CD1c-positive myeloid dendritic cell (primary cell): Measurements from ENCODE around the gene MXD4.
A peak's percentile ranks its signal among the peaks of the same experiment; 100 is the strongest.

Experiments used
- DNase-seq: peaks from one replicate; pipeline ENCODE4 v3.0.0-alpha.2; 2016; ENCODE audit errors: extremely low spot score

MXD4 gene

GRCh38 chr4:2291705-2292645 is 30.1 kb upstream of the MXD4 start:
- DNase-seq = no peak

DNA sequence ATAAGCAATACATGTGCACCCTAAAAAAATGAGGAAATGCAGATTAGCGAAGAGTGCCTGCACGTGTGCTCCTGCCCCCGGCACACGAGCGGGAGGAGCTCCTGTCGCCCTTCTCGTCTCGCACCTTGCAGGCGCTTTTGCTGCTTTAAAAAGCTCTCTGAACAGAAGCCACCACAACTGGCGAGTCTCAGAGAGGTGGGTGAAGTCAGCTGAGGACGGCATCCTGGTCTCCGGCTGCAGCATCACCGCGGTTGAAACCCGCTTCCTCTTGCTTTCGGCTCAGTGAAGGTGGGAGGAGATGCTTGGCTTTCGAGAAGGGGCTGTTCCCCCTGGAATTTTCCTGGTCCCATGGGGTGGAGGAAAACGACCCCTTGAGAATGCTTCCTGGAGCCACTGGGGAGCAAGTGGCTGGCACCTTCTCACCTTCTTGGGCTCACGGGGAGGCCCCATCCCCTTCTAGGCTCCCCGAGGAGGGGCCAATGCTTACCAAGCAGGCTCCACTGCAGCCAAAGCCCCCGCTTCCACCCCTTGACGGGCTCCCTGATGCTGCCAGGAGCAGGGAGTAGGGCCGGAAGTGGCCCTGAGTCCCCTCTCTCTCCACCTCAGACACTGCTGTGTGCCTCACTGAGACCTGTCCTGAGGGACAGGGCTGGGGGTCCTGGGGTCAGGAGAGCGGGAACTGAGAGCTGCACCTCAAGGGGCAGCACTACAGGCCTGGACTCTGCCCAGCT is 29.2 kb upstream of the MXD4 start:
- peak; percentile 65 for DNase-seq

GRCh38 chr4:2290488-2290887 is 28.6 kb upstream of the MXD4 start:
- DNase-seq = no peak

- DNase-seq = no peak
Measured at GRCh38 chr4:2289955-2290333, 28.0 kb upstream of the MXD4 start.

DNA sequence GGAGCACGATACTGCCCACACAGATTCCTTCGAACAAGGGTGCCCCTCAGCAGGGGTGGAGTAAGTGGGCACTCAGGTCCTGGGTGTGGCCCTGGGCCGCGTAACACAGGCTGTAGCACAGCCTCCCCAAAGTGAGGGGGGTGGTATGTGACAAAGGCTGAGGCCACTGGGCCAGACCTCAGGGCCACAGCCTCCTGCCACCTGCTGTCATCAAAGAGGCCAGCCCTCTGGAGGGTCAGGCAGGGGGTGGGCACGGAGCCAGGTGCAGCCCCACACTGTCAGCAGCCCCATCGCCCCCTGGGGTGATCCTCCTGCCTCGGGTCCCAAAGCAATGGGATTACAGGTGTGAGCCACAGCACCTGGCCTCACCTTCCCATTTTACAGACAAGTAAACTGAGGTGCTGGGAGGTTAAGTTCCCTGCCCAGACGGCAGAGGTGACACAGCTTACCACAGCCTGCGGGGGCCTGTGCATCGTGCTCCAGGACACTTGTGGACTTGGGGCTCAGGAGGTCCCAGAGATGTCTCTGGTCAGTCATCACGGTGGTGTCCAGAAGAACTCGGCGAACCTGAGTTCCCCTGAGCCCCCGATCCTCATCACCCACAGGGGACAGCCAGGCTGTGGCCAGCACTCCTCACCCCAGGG is 27.5 kb upstream of the MXD4 start:
- no peak for DNase-seq

DNA sequence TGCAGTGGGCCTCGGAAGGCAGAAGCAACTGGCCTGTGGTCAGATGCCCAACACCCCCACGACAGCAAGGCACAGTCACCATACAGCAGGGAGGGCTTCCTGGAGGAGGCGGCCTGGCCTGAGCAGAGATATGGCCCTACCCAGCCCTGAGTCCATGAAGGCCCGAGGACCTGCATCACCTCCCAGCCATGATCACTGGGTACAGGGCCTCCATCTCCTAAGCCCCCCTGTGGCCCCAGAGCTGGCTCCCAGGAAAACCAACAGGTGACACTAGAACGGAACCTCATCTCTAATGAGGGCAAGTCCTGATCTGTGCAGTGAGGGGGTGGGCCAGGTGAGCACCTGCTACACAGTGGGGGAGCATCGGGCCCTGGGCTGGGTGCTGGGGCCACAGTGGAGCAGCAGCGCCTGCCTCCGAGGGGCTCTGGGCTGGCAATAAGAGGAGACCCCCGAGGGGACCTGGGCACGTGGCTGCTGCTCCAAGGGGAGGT is 26.2 kb upstream of the MXD4 start:
- DNase-seq = no peak

GRCh38 chr4:2287594-2287915 is 25.6 kb upstream of the MXD4 start:
- DNase-seq = no peak

DNA sequence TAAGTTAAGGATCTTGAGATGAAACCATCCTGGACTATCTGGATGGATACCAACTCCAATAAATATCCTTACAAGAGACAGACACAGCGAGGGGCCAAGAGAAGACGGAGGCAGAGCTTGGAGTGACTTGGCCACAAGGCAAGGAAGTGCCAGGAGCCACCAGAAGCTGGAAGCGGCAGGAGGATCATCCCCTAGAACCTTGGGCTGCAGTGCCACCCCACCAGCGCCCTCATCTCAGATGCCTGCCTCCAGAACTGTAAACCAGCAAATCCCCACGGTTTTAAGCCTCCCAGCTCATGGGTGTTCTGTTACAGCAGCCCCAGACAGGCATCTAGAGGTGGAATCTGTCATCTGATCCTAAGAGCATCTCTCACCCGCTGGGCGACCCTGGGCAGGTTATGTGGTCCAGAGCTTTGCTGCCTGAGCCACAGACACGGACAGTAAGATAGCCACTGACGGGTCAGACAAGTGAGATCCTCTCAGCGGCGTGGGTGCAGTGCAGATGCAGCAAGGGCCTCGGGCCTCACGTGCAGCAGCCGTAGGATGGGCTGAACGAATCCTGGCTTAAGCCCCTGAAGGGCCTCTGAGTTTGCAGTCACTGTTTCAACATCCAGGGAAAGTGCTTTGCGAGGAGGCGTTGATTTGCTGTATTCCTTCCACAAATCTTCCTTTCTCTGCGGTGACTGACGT is 25.1 kb upstream of the MXD4 start:
- DNase-seq = no peak

- no peak for DNase-seq
Measured at GRCh38 chr4:2285613-2286381, 23.9 kb upstream of the MXD4 start.

DNA sequence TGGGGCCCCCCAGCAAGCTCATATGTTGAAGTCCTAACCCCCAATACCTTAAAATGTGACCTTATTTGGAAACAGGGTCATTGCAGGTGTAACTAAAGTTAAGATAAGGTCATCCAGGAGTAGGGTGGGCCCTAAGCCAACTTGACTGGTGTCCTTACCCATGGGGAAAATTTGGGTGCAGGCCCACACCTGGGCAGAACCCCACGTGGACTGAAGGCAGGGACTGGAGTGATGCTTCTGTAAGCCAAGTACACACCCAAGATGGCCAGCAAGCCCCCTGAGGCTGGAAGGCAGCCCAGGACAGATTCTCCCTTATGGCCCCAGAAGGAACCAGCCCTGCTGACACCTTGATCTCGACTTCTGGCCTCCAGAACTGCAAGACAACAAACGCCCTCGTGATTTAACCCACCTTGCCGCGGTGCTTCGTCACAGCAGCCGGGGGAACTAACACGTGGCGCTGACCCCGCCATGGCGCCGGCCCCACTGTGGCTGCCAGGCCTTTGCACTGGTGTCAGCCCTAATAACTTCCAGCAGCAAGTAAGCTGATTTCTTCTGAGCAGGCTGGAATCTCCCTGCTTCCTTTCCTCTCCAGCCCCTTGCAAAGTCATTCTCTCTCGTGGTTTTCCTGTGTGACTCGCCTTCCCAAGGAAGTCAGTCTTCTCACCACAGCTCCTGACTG is 23.2 kb upstream of the MXD4 start:
- no peak for DNase-seq

DNA sequence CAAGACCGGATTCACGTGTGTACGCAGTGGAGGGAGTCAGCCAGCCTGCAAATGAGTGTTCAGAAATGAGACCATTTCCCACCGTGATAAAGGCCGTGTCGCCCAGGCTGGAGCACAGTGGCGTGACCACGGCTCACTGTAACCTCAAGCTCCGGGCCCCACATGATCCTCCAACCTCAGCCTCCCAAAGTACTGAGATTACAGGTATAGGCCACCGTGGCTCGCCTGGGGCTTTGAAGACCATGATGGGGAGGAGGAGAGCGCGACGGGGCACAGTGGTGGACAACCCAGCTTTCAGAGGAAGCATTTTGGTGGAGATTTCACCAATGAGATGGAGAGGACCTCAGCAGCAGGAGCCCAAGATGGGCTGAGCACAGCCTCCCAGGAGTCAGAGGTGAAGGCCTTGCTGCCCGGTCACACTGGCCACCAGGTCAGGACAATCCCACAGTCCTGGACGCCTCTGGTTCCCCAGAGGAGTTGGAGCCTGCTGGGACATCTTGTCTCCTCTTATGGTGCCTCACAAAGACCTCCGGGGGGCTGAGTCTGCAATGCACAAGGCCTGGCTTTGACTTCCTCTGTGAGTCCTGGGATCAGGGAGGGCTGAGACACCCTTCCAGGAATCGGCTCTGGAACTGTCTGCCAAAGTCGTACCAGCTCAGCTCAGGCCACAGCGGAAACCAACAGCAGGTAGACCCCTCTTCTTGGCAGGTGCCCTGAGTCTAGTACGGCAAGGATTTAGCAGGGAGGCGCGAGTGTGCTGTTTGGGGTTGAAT is 22.4 kb upstream of the MXD4 start:
- no peak for DNase-seq

- no peak for DNase-seq
Measured at GRCh38 chr4:2283199-2283711, 21.3 kb upstream of the MXD4 start.

DNA sequence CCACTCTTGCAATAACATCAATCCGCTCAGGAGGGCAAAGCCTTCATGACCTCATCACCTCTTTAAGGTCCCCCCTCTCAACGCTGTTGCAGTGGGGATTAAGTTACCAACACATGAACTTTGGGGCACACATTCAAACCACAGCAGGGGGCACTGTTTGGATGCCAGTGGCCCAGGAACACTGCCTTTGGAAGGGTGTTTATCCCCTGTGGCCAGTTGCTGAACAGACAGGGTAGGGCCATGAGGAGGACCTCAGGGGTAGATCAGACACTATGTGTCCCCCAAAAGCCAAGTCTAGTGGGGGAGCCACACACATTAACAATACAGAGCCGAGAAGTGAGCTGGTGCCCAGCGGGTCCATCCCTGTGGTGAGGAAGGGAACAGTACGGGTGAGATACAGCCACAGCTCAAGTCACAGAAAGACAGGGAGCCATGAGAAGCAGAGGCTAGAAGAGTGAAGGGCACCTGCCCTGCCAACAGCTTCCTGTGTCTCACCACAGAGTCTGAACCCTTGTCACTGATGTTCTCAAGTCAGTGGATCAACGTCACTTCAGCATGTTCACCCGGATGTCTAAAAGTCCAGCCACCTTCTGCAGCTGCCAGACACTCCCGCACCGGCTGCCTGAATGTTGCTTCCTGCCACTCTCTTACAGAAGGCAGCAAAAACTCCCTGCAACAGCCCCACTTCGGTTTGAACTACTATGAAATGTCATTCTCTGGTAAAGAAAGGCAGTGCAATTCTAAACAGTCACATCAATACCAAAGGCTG is 19.9 kb upstream of the MXD4 start:
- DNase-seq = peak; percentile 54

- DNase-seq = peak; percentile 1
Measured at GRCh38 chr4:2280531-2281300, 18.8 kb upstream of the MXD4 start.

GRCh38 chr4:2277956-2278355 is 16.0 kb upstream of the MXD4 start:
- DNase-seq = no peak

DNA sequence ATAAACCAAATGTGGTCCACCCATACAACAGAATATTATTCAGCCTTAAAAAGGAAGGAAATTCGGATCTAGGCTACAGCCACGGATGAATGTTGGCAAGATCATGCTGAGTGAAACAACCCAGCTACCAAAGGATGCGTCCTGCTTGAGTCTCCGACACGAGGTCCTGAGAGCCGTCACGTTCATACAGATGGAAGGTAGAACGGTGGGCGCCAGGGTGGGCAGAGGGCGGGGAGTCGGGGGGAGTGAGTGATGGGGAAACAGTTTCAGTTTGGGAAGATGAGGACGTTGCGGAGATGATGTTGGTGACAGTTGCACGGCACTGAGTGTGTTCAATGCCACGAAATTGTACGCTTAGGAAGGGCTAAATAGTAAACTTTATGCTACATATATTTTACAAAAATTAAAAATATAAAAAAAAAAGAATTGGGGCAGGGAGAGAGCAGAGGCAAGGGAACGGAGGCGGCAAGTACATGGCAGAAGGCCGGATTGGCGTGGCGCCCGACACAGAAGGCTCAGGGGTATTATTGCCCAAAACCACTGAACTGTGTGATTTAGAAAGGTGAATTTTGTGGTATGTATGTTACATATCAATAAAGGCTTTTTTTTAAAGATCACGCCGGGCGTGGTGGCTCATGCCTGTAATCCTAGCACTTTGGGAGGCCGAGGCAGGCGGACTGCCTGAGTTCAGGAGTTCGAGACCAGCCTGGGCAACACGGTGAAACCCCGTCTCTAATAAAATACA is 14.8 kb upstream of the MXD4 start:
- DNase-seq = no peak

GRCh38 chr4:2275546-2276251 is 13.8 kb upstream of the MXD4 start:
- no peak for DNase-seq
